ENCODE data around the gene HSD17B4.

Gene HSD17B4, protein sequence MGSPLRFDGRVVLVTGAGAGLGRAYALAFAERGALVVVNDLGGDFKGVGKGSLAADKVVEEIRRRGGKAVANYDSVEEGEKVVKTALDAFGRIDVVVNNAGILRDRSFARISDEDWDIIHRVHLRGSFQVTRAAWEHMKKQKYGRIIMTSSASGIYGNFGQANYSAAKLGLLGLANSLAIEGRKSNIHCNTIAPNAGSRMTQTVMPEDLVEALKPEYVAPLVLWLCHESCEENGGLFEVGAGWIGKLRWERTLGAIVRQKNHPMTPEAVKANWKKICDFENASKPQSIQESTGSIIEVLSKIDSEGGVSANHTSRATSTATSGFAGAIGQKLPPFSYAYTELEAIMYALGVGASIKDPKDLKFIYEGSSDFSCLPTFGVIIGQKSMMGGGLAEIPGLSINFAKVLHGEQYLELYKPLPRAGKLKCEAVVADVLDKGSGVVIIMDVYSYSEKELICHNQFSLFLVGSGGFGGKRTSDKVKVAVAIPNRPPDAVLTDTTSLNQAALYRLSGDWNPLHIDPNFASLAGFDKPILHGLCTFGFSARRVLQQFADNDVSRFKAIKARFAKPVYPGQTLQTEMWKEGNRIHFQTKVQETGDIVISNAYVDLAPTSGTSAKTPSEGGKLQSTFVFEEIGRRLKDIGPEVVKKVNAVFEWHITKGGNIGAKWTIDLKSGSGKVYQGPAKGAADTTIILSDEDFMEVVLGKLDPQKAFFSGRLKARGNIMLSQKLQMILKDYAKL

DNA sequence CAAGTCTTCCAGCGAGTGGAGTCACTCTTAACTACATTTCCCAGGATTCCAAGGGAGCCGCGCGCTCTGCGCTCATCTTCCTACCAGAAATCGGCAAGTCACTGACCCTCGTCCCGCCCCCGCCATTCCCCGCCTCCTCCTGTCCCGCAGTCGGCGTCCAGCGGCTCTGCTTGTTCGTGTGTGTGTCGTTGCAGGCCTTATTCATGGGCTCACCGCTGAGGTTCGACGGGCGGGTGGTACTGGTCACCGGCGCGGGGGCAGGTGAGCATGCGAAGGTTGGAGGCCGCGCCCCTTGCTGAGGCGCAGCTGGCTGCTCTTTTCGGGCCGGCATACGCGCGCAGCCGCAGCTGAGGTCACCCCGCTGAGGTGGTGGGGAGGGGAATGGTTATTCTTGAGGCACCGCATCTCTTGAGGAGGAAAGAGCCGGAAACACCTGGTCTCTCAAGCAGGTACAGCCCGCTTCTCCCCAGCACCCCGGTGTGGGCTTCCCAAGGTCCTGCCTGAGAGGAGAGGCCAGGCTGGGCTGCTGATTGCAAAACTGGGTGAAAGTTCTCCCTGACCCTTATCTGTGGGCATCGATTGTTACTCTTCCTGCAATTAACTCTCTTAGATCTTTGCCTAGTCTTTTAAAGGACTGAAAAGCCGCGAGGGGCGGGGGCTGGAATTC is at the start of gene HSD17B4:
Gene HSD17B4 (plus strand): TSS at position 125 of the 667 bp plus-strand sequence. CDS start 79 bp downstream, at position 204.
- peak within 1 kb of the TSS; percentile 39; the same call in 1 of the 2 replicates for H3K27ac ChIP-seq
- TF ChIP-seq POLR2AphosphoS5 (IDR thresholded peaks at IDR 0.05; ENCODE audit: borderline replicate concordance, low read depth, low read length) (peak; percentile 86), EZH2 (IDR thresholded peaks at IDR 0.05) (no peak), FOXP2 (optimal IDR thresholded peaks at IDR 0.05; ENCODE audit: control extremely low read depth, extremely low read length, insufficient read depth) (no peak)

DNA sequence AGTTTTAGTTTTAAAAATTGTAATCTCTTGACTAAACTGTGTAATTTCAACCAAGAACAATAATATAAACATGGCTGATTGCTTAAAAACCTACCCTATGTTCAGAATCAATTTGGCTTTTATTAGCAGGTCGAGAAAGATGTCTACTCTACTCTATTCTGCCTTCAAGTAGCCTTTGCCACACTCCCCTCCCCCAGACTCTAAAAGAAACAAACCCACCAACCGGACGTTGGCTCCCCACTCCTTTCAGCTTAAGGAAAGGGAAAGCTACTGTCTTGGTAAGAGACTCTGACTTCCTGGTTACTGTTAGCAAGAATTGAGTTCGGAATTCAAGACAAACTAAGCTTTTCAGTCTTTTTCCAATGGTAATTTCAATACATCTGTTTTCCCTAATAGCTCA is 49.7 kb upstream of the HSD17B4 start:
- no peak overlapping the region for H3K27ac ChIP-seq
- H3K9me3 ChIP-seq (ENCODE audit: low read depth, low read length) = no peaks in the 10 kb centered on the region
- DNase-seq (ENCODE audit: low read depth, low spot score) = no peak
- H3K9ac ChIP-seq (ENCODE audit: insufficient read length) = no peak overlapping the region
- TF ChIP-seq FOXP2 (optimal IDR thresholded peaks at IDR 0.05; ENCODE audit: control extremely low read depth, extremely low read length, insufficient read depth) (no peak), EZH2 (IDR thresholded peaks at IDR 0.05) (no peak), POLR2AphosphoS5 (IDR thresholded peaks at IDR 0.05; ENCODE audit: borderline replicate concordance, low read depth, low read length) (no peak)
- no peak overlapping the region for H3K4me3 ChIP-seq
- H3K36me3 ChIP-seq (ENCODE audit: insufficient read depth, low read length) = no peaks in the 10 kb centered on the region

More for the DNA sequence above, at the start of gene HSD17B4:
- peak within 1 kb of the TSS; percentile 72 for H3K9ac ChIP-seq (ENCODE audit: insufficient read length)
- H3K4me3 ChIP-seq = peak within 1 kb of the TSS; percentile 92
- H3K9me3 ChIP-seq (ENCODE audit: low read depth, low read length) = peaks cover 3% of the 10 kb centered on the region; the same call in 1 of the 2 replicates
- DNase-seq (ENCODE audit: low read depth, low spot score) = peak; percentile 77
- peaks cover 8% of the 10 kb centered on the region; the same call in 1 of the 2 replicates for H3K36me3 ChIP-seq (ENCODE audit: insufficient read depth, low read length)

DNA sequence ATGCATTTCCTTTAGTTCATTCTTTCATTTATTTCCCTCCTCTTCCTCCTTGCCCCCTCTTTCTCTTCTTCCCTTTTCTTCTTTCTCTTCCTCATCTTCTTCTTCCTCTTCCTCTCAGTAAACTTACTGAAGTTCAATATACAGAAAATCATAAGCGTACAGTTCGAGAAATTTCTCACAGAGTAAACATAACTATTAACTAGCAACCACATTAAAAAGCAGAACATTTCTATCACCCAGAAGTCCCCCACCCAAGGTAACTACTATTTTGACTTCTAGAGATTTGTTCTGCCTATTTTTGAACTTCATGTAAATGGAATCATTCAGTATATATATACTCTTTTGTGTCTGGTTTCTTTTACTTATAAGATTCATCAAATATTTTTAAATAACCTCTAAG is 48.3 kb upstream of the HSD17B4 start:
- DNase-seq (ENCODE audit: low read depth, low spot score) = no peak

DNA sequence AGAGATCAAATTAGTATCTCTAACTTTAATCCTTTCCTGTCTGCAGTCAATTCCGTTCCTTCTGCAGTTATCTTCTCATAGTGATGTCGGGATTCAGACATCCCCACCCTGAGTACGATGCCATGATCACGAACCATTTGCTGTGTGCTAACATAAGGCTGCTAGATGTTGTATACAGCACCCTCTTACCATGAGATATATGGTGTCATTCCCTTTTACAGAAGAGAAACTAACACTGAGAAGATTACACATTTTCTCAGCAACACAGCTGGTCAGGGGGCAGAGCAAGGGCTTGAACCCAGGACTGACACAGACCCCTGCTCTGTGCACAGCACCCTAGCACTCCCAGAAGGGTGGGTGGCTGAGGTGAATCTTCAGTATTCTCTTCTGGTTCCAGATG is 46.9 kb upstream of the HSD17B4 start:
- H3K9ac ChIP-seq (ENCODE audit: insufficient read length) = no peak overlapping the region
- no peaks in the 10 kb centered on the region for H3K36me3 ChIP-seq (ENCODE audit: insufficient read depth, low read length)
- no peaks in the 10 kb centered on the region for H3K9me3 ChIP-seq (ENCODE audit: low read depth, low read length)
- no peak for DNase-seq (ENCODE audit: low read depth, low spot score)
- no peak for TF ChIP-seq FOXP2 (optimal IDR thresholded peaks at IDR 0.05; ENCODE audit: control extremely low read depth, extremely low read length, insufficient read depth)
- TF ChIP-seq POLR2AphosphoS5 (IDR thresholded peaks at IDR 0.05; ENCODE audit: borderline replicate concordance, low read depth, low read length) = no peak
- no peak for TF ChIP-seq EZH2 (IDR thresholded peaks at IDR 0.05)
- no peak overlapping the region for H3K27ac ChIP-seq
- no peak overlapping the region for H3K4me3 ChIP-seq

More for the DNA sequence above, 48.3 kb upstream of the HSD17B4 start:
- Histone ChIP-seq H3K9me3 (ENCODE audit: low read depth, low read length) (no peaks in the 10 kb centered on the region), H3K27ac (no peak overlapping the region), H3K4me3 (no peak overlapping the region), H3K36me3 (ENCODE audit: insufficient read depth, low read length) (no peaks in the 10 kb centered on the region), H3K9ac (ENCODE audit: insufficient read length) (no peak overlapping the region)
- TF ChIP-seq EZH2 (IDR thresholded peaks at IDR 0.05) (no peak), POLR2AphosphoS5 (IDR thresholded peaks at IDR 0.05; ENCODE audit: borderline replicate concordance, low read depth, low read length) (no peak), FOXP2 (optimal IDR thresholded peaks at IDR 0.05; ENCODE audit: control extremely low read depth, extremely low read length, insufficient read depth) (no peak)

DNA sequence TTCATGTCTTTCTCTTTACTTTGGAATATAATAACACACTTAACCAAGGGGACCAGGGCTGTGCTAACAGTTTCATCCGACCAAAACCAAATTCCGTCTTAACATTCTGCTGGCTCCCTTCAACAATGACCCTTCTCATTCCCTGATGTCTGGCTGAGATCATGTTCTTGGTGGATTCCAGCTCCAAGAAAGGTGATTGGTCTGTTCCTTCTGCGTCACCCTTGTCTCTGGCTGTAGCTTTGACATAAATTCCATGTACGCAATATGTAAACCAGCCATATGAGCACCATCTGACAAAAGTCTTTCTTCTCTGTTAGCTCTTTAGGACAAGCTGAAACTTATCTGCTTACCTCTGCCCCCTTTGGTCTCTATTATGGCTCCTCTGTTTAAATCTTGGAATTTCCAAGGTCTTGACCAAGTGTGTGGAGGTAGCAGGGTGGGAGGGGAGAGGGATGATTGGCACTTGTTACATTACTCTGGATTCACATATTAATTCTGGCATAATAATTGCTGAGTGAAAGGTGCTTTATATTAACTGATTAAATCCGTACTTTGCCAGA is 45.7 kb upstream of the HSD17B4 start:
- no peak for DNase-seq (ENCODE audit: low read depth, low spot score)
- H3K9ac ChIP-seq (ENCODE audit: insufficient read length) = no peak overlapping the region
- no peaks in the 10 kb centered on the region for H3K9me3 ChIP-seq (ENCODE audit: low read depth, low read length)
- TF ChIP-seq FOXP2 (optimal IDR thresholded peaks at IDR 0.05; ENCODE audit: control extremely low read depth, extremely low read length, insufficient read depth) (no peak), EZH2 (IDR thresholded peaks at IDR 0.05) (no peak), POLR2AphosphoS5 (IDR thresholded peaks at IDR 0.05; ENCODE audit: borderline replicate concordance, low read depth, low read length) (no peak)
- H3K27ac ChIP-seq = no peak overlapping the region
- H3K36me3 ChIP-seq (ENCODE audit: insufficient read depth, low read length) = no peaks in the 10 kb centered on the region
- H3K4me3 ChIP-seq = no peak overlapping the region

DNA sequence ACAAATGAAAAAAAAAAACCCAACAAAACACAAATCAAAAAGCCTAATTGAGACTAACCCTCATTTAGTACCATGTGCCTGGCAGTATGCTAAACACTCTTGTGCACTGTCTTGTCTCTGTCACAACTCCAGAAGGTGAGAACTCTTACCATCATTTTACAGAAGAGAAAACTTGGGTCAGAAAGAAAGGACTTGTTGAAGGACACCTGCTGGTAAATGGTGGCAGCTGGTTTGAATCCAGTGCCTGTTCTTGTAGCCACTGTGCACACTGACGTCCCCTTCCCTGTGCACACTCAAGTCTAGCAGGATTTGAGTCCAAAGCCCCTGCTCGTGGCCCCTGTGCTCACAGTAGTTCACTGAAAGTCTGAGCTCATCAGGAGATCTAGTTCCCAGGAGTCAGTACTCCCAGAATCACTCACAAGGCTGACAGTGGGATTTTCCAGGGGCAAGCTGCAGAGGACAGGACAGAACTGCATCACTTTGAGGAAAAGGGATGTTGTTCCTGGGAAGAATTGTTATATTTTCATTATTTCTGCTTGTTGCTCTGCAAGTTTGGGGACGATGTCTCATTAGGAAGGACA is 43.0 kb upstream of the HSD17B4 start:
- no peaks in the 10 kb centered on the region for H3K36me3 ChIP-seq (ENCODE audit: insufficient read depth, low read length)
- H3K9me3 ChIP-seq (ENCODE audit: low read depth, low read length) = no peaks in the 10 kb centered on the region
- TF ChIP-seq EZH2 (IDR thresholded peaks at IDR 0.05) (no peak), FOXP2 (optimal IDR thresholded peaks at IDR 0.05; ENCODE audit: control extremely low read depth, extremely low read length, insufficient read depth) (no peak), POLR2AphosphoS5 (IDR thresholded peaks at IDR 0.05; ENCODE audit: borderline replicate concordance, low read depth, low read length) (no peak)
- DNase-seq (ENCODE audit: low read depth, low spot score) = no peak
- H3K27ac ChIP-seq = no peak overlapping the region
- no peak overlapping the region for H3K4me3 ChIP-seq
- no peak overlapping the region for H3K9ac ChIP-seq (ENCODE audit: insufficient read length)

DNA sequence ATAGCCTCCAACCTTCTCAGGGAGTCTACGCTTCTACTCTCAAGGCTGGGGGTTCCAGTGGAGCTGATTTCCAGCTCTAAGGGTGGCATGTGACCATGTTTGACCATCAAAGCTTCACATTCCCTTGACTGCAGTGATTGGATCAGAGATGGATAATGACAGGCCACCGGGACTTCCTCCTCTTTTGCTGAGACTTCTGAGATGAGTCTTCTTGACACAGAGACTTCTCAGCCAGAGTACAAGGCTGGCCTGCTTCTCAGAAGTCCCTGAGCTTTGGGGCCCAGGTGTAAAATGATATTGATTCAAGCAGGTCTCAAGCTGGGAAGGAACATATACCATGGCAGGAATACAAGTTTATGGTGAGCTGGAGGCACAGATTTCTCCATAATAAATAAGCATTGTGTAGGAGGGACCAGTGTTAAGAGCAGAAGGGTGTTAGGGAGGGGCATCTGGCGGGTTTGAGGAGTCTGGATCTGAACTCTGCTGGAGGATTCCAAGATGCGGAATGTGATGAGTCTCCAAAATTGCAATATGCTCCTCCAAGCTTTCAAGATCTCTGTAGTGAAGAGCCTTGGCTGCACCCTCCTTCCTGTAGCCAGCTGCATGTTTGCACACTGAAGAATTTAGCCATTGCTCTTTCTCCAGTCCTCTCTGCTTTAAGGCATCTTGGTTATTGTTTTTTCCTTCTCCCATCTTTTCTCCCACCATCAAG is 41.7 kb upstream of the HSD17B4 start:
- Histone ChIP-seq H3K27ac (no peak overlapping the region), H3K9me3 (ENCODE audit: low read depth, low read length) (no peaks in the 10 kb centered on the region), H3K4me3 (no peak overlapping the region), H3K9ac (ENCODE audit: insufficient read length) (no peak overlapping the region), H3K36me3 (ENCODE audit: insufficient read depth, low read length) (no peaks in the 10 kb centered on the region)
- no peak for DNase-seq (ENCODE audit: low read depth, low spot score)
- TF ChIP-seq FOXP2 (optimal IDR thresholded peaks at IDR 0.05; ENCODE audit: control extremely low read depth, extremely low read length, insufficient read depth) (no peak), POLR2AphosphoS5 (IDR thresholded peaks at IDR 0.05; ENCODE audit: borderline replicate concordance, low read depth, low read length) (no peak), EZH2 (IDR thresholded peaks at IDR 0.05) (no peak)
